IMR-90 (cell line): ENCODE data around the gene EPN3.

Source experiments
- CEBPB ChIP-seq: IDR thresholded peaks from 2 replicates; pipeline ENCODE4 v1.6.1; 2012; ENCODE audit warnings: low read depth, low read length, improper control_type of control experiment
- POLR2A ChIP-seq: IDR thresholded peaks from 2 replicates; pipeline ENCODE4 v1.6.1; 2012; ENCODE audit warnings: mild to moderate bottlenecking, low read depth, low read length
- RAD21 ChIP-seq: IDR thresholded peaks from 2 replicates; pipeline ENCODE4 v1.6.1; 2012; ENCODE audit warnings: low read length, improper control_type of control experiment
- RCOR1 ChIP-seq: IDR thresholded peaks from 2 replicates; pipeline ENCODE4 v1.6.1; 2012; ENCODE audit warnings: mild to moderate bottlenecking, low read length, improper control_type of control experiment; ENCODE audit not compliant: insufficient replicate concordance
- TF ChIP-seq, protein P1 (sequence below): conservative IDR thresholded peaks from 2 replicates; pipeline ENCODE4 v1.5.1; 2012; ENCODE audit warnings: mild to moderate bottlenecking, low read depth, low read length, improper control_type of control experiment
- TF ChIP-seq, protein P2 (sequence below): fragments of 150-350 bp; IDR thresholded peaks from 2 replicates; pipeline ENCODE4 v1.6.1; 2016; ENCODE audit warnings: low read depth, mild to moderate bottlenecking, low read length, moderate library complexity, borderline replicate concordance

DNA sequence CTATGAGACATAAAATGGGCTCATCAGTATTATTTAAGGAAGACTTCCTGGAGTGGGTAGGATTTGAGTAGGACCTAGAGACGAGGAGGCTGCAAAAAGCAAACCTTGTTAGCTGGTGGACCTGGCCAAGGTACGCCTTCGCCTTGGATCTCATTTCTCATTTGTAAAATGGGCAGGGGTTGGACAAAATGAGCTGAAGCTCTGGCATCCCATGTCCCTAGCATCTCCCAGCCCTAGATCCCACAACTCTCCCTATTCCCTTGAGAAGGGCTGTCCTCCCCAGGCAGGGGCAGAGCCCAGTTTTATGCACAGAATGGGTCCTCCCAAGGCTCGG is 14.1 kb downstream of the EPN3 start:
- TF ChIP-seq CEBPB (no peak), RAD21 (no peak), RCOR1 (no peak), POLR2A (no peak)
- TF ChIP-seq, protein P1, sequence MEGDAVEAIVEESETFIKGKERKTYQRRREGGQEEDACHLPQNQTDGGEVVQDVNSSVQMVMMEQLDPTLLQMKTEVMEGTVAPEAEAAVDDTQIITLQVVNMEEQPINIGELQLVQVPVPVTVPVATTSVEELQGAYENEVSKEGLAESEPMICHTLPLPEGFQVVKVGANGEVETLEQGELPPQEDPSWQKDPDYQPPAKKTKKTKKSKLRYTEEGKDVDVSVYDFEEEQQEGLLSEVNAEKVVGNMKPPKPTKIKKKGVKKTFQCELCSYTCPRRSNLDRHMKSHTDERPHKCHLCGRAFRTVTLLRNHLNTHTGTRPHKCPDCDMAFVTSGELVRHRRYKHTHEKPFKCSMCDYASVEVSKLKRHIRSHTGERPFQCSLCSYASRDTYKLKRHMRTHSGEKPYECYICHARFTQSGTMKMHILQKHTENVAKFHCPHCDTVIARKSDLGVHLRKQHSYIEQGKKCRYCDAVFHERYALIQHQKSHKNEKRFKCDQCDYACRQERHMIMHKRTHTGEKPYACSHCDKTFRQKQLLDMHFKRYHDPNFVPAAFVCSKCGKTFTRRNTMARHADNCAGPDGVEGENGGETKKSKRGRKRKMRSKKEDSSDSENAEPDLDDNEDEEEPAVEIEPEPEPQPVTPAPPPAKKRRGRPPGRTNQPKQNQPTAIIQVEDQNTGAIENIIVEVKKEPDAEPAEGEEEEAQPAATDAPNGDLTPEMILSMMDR, result no peak
- TF ChIP-seq, protein P2, sequence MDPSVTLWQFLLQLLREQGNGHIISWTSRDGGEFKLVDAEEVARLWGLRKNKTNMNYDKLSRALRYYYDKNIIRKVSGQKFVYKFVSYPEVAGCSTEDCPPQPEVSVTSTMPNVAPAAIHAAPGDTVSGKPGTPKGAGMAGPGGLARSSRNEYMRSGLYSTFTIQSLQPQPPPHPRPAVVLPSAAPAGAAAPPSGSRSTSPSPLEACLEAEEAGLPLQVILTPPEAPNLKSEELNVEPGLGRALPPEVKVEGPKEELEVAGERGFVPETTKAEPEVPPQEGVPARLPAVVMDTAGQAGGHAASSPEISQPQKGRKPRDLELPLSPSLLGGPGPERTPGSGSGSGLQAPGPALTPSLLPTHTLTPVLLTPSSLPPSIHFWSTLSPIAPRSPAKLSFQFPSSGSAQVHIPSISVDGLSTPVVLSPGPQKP, result no peak
